DMS53 (cell line): ENCODE results near the gene TAF11L7.
"Not testable (repeated sequence)": the region's sequence is repeated elsewhere in the genome, so short reads cannot be mapped to it uniquely, and the experiment has no call there.

Source experiments
- DNase-seq: peaks from one replicate; lab custom pipeline; 2025; lab: John Stamatoyannopoulos, UW

Gene TAF11L7

GRCh38 chr5:17585658-17586057 lies at the start of gene TAF11L7:
TAF11L7 (minus strand) TSS chr5:17585758.
- DNase-seq = not testable (repeated sequence)

GRCh38 chr5:17634160-17634559 lies 48.6 kb upstream of the TAF11L7 start, which contains the start of gene TAF11L14:
TAF11L14 (plus strand) TSS chr5:17634460.
- no peak for DNase-seq

GRCh38 chr5:17631788-17632187 lies 46.2 kb upstream of the TAF11L7 start, which contains the start of gene TAF11L13:
TAF11L13 (plus strand) TSS chr5:17632088.
- not testable (repeated sequence) for DNase-seq

GRCh38 chr5:17625686-17626085 lies 40.1 kb upstream of the TAF11L7 start:
- no peak for DNase-seq

DNA sequence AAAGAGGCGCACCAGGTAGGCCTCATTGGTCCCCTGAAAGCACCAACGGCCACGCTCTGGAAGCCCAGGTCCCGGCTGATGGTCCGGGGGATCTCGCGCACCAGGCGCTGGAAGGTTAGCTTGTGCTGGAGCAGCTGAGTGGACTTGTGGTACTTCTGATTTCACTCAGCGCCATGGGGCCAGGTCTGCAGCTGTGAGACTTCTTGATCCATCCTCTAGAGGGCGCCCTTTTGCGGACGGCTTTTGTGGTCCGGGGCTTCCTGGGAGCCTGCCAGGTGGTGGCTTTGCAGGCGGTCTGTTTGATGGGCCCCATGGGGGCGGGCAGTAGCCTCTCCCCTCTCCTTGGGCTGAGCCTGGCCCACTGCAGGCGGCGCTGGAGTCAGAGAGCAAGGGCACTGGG lies 35.1 kb upstream of the TAF11L7 start:
- no peak for DNase-seq

- no peak for DNase-seq
Observed at GRCh38 chr5:17619354-17619753, 33.8 kb upstream of the TAF11L7 start.

GRCh38 chr5:17614872-17615605 lies 29.5 kb upstream of the TAF11L7 start:
- no peak for DNase-seq

GRCh38 chr5:17610092-17610491 lies 24.5 kb upstream of the TAF11L7 start, which contains the start of gene TAF11L12:
TAF11L12 (plus strand) TSS chr5:17610392.
- not testable (repeated sequence) for DNase-seq

DNA sequence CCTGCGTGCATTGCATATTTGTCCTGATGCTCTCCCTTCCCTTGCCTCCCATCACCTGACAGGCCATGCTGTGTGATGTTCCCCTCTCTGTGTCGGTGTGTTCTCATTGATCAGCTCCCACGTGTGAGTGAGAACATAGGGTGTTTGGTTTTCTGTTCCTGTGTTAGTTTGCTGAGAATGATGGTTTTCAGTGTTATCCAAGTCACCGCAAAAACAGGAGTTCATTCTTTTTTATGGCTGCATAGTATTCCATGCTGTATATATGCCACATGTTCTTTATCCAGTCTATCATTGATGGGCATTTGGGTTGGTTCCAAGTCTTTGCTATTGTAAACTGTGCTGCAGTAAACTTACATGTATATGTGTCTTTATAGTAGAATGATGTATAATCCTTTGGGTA lies 21.9 kb upstream of the TAF11L7 start:
- not testable (repeated sequence) for DNase-seq

DNA sequence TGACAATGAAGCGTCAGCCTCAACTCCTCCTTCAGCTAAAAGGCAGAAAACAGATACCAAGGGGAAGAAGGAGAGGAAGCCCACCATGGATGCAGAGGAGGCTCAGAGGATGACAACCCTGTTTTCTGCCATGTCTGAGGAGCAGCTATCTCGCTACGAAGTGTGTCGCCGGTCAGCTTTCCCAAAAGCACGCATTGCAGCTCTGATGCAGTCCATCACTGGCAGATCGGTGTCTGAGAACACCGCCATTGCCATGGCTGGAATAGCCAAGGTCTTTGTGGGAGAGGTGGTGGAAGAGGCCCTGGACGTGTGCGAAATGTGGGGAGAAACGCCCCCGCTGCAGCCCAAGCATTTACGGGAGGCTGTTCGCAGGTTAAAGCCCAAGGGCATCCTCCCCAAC lies 19.4 kb upstream of the TAF11L7 start:
- DNase-seq = no peak

DNA sequence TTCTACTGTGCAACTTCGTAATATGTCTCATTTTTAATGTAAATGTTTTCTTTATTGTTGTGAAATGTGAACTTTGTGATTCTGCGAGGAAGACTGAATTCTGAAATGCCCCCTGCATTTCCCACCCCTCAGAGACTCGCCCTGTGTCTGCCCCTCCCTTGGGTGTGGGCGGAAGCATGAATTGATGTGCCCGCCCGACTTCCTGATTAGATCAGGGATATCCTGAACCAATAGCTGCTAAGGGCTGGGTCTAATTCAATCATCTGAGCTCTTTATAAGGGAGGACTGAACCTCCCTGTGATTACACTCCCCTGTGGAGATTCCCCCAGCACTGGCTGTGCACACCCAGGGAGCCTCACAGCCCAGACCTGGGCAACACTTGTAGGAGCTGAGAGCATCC lies 18.3 kb upstream of the TAF11L7 start, which contains the start of gene TAF11L11:
TSS of gene TAF11L11 (plus strand) at position 304 of the 400 bp plus-strand sequence.
- DNase-seq = not testable (repeated sequence)

DNA sequence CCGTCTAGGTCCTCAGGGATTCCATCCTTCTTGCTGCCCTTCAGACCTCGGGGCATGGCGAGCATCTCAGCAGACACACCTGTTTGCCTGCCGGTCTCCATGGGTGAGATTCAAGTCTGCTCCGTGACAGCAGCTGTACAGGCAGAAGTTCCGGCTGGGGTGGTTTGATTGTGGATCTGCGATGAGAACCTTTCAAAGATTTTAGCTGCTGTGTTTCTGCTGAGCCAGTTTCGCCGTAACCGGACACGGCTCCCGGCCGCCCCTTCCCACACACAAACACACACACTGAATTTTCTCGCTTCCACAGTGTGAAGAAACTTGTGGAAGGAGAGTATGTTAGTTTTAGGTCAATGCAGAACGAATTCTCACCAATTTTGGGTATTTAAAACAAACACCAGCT lies 12.2 kb upstream of the TAF11L7 start, which contains the start of gene TAF11L10:
TSS of gene TAF11L10 (minus strand) at position 101 of the 400 bp plus-strand sequence.
- not testable (repeated sequence) for DNase-seq

DNA sequence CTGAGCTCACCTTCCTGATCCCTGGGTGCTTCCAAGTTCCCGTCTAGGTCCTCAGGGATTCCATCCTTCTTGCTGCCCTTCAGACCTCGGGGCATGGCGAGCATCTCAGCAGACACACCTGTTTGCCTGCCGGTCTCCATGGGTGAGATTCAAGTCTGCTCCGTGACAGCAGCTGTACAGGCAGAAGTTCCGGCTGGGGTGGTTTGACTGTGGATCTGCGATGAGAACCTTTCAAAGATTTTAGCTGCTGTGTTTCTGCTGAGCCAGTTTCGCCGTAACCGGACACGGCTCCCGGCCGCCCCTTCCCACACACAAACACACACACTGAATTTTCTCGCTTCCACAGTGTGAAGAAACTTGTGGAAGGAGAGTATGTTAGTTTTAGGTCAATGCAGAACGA lies 8.7 kb upstream of the TAF11L7 start, which contains the start of gene TAF11L9:
TSS of gene TAF11L9 (minus strand) at position 140 of the 400 bp plus-strand sequence.
- not testable (repeated sequence) for DNase-seq

DNA sequence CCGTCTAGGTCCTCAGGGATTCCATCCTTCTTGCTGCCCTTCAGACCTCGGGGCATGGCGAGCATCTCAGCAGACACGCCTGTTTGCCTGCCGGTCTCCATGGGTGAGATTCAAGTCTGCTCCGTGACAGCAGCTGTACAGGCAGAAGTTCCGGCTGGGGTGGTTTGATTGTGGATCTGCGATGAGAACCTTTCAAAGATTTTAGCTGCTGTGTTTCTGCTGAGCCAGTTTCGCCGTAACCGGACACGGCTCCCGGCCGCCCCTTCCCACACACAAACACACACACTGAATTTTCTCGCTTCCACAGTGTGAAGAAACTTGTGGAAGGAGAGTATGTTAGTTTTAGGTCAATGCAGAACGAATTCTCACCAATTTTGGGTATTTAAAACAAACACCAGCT lies 5.3 kb upstream of the TAF11L7 start, which contains the start of gene TAF11L8:
TSS of gene TAF11L8 (minus strand) at position 101 of the 400 bp plus-strand sequence.
- DNase-seq = not testable (repeated sequence)
